AG09309 (cell line): ENCODE results near the gene TPRN.

Experiments
- DNase-seq: peaks from one replicate; pipeline ENCODE4 v3.0.0-alpha.2; 2010; ENCODE audit warnings: low read depth
- H3K4me3 ChIP-seq: 2 replicates; pipeline ENCODE4 v1.5.1; 2011; ENCODE audit warnings: mild to moderate bottlenecking, low read depth, low read length, moderate library complexity; ENCODE audit not compliant: control insufficient read depth
- TF ChIP-seq, protein P1 (sequence below): IDR thresholded peaks from 2 replicates; pipeline ENCODE4 v1.5.1; 2011; ENCODE audit warnings: mild to moderate bottlenecking, low read depth, low read length, inconsistent platforms; ENCODE audit not compliant: insufficient read depth, control insufficient read depth; ENCODE audit errors: missing control alignments

TPRN gene

DNA sequence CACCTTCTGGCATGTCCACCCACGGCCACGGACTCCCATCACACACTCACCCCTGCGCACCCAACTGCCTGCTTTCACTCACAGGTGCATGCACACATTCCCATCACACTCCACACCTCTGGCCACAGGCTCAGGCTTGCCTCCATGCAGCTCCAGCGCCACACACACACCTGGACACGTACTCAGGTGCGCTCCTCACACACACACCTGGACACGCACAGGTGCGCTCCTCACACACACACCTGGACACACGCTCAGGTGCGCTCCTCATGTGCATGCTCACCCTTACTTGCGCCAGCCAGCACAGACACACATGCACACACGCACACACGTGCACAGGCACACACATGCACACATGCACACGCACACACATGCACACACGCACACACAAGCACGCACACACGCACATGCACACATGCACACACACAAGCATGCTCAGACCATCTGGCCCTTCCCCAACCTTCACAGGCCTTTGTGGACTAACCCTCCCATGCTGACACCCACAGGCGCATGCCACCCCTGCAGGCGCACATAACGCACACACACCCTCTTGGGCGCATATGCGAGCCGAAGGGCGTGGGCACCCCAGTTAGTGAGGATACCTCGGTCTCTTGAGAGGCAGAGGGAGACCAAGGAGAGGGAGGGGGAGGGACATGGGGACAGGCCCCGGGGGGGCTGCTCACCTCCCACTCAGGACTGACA is 53.3 kb downstream of the TPRN start:
- no peak for DNase-seq
- TF ChIP-seq, protein P1, sequence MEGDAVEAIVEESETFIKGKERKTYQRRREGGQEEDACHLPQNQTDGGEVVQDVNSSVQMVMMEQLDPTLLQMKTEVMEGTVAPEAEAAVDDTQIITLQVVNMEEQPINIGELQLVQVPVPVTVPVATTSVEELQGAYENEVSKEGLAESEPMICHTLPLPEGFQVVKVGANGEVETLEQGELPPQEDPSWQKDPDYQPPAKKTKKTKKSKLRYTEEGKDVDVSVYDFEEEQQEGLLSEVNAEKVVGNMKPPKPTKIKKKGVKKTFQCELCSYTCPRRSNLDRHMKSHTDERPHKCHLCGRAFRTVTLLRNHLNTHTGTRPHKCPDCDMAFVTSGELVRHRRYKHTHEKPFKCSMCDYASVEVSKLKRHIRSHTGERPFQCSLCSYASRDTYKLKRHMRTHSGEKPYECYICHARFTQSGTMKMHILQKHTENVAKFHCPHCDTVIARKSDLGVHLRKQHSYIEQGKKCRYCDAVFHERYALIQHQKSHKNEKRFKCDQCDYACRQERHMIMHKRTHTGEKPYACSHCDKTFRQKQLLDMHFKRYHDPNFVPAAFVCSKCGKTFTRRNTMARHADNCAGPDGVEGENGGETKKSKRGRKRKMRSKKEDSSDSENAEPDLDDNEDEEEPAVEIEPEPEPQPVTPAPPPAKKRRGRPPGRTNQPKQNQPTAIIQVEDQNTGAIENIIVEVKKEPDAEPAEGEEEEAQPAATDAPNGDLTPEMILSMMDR = no peak
- no peak overlapping the region for H3K4me3 ChIP-seq

DNA sequence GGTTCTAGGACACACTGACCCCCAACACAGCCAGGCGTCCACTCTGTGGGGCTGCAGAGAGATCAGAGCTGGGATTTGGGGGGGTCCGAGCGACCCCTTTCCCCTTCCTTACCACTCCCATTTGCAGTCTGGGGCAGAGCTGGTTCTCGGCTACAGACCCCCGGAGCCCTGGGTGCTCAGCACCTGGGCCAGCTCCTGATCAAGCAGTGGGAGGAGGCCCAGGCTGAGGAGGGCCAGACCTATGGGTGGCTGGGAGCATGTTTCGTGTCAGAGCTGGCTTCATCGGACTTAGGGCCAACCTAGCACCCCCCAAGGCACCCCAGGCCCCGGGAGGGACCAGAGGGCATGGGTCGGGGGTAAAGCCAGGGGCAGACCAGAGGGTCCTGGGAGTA is 54.0 kb downstream of the TPRN start:
- no peak for DNase-seq
- no peak overlapping the region for H3K4me3 ChIP-seq
- TF ChIP-seq, protein P1 = no peak

DNA sequence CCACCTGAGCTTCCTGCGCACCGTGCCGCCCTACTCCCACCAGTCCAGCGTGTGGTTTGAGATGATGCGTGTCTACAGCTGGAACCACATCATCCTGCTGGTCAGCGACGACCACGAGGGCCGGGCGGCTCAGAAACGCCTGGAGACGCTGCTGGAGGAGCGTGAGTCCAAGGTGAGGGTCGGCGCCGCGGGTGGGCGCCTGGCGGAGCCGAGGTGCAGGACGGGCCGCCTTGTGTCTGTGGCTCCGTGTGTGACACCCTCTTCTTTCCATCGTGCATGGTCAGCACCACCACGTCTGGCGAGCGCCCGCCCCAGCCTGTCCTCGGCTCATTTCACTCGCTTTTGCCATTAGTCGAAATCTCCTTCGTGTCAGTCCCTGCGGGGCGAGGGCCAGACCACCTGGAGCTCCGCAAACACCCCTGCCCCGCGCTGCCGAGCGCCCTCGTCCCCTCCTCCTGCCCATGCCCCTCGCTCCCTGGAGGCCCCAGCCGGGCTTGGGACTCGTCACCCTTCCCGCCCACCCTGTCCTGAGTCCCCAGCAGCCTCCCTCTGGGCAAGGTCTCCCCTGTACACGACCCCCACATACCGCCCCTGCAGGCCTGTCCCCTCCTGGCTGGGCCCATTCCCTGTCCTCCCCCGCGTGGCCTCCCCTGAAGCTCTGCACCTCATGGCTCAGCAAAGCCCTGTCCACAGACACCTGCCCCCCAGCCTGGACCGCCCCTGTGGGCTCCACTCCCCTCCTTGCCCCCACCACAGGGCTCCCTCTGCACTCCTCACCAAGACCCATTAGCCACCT is 54.6 kb downstream of the TPRN start:
- no peak for DNase-seq
- no peak overlapping the region for H3K4me3 ChIP-seq
- TF ChIP-seq, protein P1 = no peak

DNA sequence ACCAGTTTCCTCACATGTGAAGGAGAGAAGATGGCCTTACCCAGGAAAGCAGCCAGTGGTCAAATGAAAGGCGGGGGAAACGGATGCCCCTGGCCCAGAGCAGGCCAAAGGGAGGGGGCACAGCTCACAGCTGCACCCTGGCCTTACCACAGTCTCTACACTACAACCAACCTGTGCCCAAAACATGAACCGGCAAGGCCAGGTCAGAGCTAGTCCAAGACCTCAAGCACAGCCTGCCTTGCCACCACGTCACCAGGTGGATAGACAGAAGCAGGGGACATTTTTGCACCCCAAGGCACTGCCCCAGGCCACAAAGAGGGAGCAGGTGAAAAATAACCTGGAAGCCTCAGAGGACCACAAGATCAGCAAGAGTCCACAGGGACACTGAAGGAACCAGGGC is 57.1 kb downstream of the TPRN start:
- TF ChIP-seq, protein P1 = no peak
- DNase-seq = no peak
- H3K4me3 ChIP-seq = no peak overlapping the region

DNA sequence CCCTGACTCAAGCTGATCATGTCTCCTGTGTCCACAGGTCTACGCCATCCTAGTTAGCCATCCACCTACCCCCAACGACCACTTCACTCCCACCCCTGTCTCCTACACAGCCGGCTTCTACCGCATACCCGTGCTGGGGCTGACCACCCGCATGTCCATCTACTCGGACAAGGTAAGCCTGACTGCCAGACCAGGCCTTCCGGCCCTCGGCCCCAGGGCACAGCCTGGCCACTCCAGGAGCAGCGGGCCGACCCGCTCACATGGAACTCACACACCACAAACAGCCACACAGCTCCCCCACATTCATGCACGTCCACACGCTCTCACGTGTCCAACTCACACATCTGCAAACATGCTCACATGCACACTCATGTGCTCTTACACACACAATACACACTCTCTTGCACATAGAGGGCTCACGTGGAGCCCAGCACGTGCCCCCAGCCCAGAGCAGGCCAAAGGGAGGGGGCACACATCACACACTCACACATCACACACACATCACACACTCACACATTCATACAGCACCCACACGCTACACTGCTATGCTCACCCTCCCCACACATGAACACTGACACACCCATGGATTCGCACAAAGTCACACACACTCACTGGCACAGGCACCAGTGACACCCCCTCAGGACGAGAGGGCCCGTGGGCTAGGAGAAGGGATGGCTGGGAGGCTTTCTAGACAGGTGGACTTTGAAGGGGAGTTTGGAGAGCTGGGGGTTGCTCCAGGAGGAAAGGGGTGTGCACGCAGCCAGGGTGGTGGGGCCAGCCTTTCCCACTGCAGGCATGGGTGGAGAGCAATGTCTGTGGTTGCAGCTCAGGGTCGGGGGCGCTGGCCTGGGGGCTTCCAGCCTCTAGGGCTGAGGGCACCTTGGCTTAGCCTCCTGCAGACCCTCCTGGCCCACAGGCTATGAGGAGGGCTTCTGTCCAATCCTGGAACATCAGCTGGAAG is 58.3 kb downstream of the TPRN start:
- TF ChIP-seq, protein P1 = no peak
- DNase-seq = no peak
- no peak overlapping the region for H3K4me3 ChIP-seq
